Measurements from ENCODE around the gene DNAL1.

Gene DNAL1

DNA sequence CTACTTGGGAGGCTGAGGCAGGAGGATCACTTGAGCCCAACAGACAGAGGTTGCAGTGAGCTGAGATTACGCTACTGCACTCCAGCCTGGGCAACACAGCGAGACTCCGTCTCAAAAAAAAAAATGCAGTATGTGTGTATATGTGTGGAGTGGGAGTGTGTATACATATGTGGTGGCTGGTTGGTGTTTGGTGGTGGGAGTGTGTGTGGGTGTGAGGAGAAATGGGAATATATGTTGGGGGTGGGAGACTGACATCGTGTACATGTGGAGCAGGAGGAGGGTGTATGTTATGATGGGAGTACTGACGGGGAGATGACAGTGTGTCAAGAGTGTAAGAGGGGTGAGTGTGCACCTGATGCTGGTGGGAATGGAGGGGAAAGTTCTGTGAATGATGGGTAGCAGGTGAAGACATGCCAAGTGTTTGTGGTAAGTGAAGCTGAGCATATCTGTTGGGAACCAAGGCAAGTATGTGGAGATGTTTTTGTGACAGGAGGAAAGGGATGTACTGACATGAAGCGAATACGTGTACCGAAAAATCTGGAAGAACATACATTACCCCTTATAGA, 65.2 kb downstream of the DNAL1 start:
- Histone ChIP-seq H3K4me3 (ENCODE audit: low read length) (no peak overlapping the region), H3K9me3 (ENCODE audit: control insufficient read depth, low read length) (no peaks in the 10 kb centered on the region), H3K27me3 (replicated peaks; ENCODE audit: control insufficient read depth, insufficient read depth, low read length) (no peaks in the 10 kb centered on the region), H3K36me3 (ENCODE audit: control insufficient read depth, insufficient read depth, low read length, severe bottlenecking) (no peaks in the 10 kb centered on the region), H3K9ac (ENCODE audit: low read length) (no peak overlapping the region), H3K4me1 (ENCODE audit: control insufficient read depth, insufficient read depth, low read length) (peaks cover 16% of the 10 kb centered on the region)
- DNase-seq (ENCODE audit: low read depth), result no peak

GRCh38 chr14:73710737-73711136, 66.0 kb downstream of the DNAL1 start:
- no peak overlapping the region for H3K4me3 ChIP-seq (ENCODE audit: low read length)
- peaks cover 5% of the 10 kb centered on the region for H3K36me3 ChIP-seq (ENCODE audit: control insufficient read depth, insufficient read depth, low read length, severe bottlenecking)
- no peaks in the 10 kb centered on the region for H3K27me3 ChIP-seq (replicated peaks; ENCODE audit: control insufficient read depth, insufficient read depth, low read length)
- no peaks in the 10 kb centered on the region for H3K9me3 ChIP-seq (ENCODE audit: control insufficient read depth, low read length)
- no peak overlapping the region for H3K9ac ChIP-seq (ENCODE audit: low read length)
- DNase-seq (ENCODE audit: low read depth), result no peak
- peaks cover 16% of the 10 kb centered on the region for H3K4me1 ChIP-seq (ENCODE audit: control insufficient read depth, insufficient read depth, low read length)

DNA sequence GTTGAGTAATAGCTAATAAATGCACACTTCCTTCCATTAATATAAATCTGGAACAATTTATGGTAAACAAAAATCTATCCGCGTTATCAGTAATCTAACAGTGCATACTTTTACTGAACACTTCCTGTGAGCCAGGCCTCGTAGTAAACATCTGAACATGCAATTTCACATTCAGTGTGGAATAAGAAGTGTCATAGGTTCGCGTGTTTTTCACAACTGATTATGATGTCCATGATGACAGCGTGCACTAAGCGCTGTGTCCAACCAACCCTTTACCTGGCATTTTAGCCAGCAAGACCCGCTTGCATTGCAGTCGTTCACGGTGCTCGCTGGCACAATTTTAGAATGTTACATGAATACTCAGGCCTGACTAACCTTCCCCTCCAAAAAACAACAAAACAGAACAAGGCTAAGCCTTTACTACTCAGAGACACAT, 67.3 kb downstream of the DNAL1 start:
- Histone ChIP-seq H3K9me3 (ENCODE audit: control insufficient read depth, low read length) (no peaks in the 10 kb centered on the region), H3K4me3 (ENCODE audit: low read length) (peak overlapping the region; percentile 90)
- peak; percentile 27 for DNase-seq (ENCODE audit: low read depth)

GRCh38 chr14:73712540-73713180, 67.9 kb downstream of the DNAL1 start:
- peaks cover 16% of the 10 kb centered on the region for H3K4me1 ChIP-seq (ENCODE audit: control insufficient read depth, insufficient read depth, low read length)
- H3K9ac ChIP-seq (ENCODE audit: low read length), result peak overlapping the region; percentile 91
- no peaks in the 10 kb centered on the region for H3K9me3 ChIP-seq (ENCODE audit: control insufficient read depth, low read length)
- H3K27me3 ChIP-seq (replicated peaks; ENCODE audit: control insufficient read depth, insufficient read depth, low read length), result no peaks in the 10 kb centered on the region
- H3K36me3 ChIP-seq (ENCODE audit: control insufficient read depth, insufficient read depth, low read length, severe bottlenecking), result peaks cover 22% of the 10 kb centered on the region
- peak overlapping the region; percentile 90 for H3K4me3 ChIP-seq (ENCODE audit: low read length)
- DNase-seq (ENCODE audit: low read depth), result peak; percentile 50

More for the DNA sequence above, 67.3 kb downstream of the DNAL1 start:
- peaks cover 16% of the 10 kb centered on the region for H3K4me1 ChIP-seq (ENCODE audit: control insufficient read depth, insufficient read depth, low read length)
- no peaks in the 10 kb centered on the region for H3K27me3 ChIP-seq (replicated peaks; ENCODE audit: control insufficient read depth, insufficient read depth, low read length)
- H3K9ac ChIP-seq (ENCODE audit: low read length), result peak overlapping the region; percentile 91
- peaks cover 17% of the 10 kb centered on the region for H3K36me3 ChIP-seq (ENCODE audit: control insufficient read depth, insufficient read depth, low read length, severe bottlenecking)

DNA sequence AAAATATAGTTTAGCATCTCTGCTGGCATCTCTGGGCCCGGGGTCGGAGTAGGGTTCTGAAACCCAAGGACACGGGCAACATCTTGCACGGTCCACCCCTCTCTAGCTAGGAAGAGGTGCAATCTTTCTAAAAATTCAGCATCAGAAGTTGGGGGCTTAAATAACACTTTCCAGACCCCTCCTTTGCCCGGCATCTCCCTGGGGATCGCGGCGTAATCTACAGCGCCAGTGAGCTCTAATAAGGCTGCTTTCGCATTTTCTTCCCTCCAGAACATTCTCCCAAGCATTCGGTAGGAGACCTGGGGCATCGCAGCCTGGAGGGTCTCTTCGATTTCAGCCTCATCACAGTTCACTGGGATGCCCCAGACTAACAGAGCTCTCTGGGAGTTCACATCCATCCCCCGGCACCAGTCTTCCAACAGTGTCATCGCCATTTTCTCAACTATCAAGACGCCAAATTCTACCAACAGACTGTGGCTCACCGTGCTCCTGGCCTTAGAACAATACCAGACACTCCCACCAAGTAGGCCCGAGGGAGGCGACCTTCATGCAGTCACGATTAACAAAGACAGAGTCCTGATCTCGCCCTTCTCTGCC, 68.5 kb downstream of the DNAL1 start:
- Histone ChIP-seq H3K36me3 (ENCODE audit: control insufficient read depth, insufficient read depth, low read length, severe bottlenecking) (peaks cover 29% of the 10 kb centered on the region), H3K27me3 (replicated peaks; ENCODE audit: control insufficient read depth, insufficient read depth, low read length) (no peaks in the 10 kb centered on the region), H3K9me3 (ENCODE audit: control insufficient read depth, low read length) (no peaks in the 10 kb centered on the region), H3K4me3 (ENCODE audit: low read length) (peak overlapping the region; percentile 90), H3K4me1 (ENCODE audit: control insufficient read depth, insufficient read depth, low read length) (peaks cover 16% of the 10 kb centered on the region), H3K9ac (ENCODE audit: low read length) (peak overlapping the region; percentile 91)
- DNase-seq (ENCODE audit: low read depth), result no peak

DNA sequence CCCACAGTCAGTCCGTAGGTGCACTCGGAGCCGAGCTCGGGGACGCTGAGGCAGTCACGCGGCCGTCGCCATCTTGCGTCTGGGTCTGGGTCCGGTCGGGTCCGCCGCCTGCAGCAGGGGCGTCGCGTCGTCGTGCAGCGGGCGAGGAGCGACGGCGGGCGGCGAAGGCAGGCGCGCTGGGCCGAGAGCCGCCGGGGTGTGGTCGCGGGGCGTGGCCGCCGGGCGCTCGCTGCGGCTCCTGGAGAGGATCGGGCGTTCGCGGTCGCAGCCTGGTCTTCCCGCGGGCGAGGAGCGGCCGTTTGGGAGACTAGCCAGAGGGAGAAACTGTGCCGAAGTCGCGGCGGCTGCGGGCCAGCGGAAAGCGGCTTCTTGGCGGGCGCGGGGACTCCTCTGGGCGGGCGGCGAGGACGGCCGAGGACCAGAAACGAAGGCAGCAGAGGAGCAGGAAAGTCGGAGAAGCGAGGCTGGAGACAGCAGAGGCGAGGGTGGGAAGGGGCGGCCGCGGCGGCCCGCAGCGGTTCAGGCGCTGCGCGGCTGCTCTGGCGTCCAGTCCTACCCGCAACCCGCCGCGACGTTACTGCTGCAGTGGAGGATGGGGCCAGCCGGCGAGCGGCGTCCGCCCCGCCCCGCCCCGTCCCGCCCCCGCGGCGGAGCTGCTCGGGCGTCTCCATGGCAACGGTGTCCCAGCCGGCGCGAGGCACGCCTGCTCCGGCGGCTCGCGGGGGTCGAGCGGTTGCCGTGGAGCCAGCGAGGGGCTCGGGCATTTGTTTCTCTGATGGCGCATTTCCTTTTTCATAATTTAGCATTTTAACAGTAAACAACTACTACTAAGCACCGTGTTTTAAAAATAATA, 69.2 kb downstream of the DNAL1 start, which contains the start of gene PNMA1:
Gene PNMA1 (minus strand): TSS at position 582 of the 853 bp plus-strand sequence. CDS start 745 bp downstream, outside the sequence.
- peak within 1 kb of the TSS; percentile 91 for H3K9ac ChIP-seq (ENCODE audit: low read length)
- peak within 1 kb of the TSS; percentile 90 for H3K4me3 ChIP-seq (ENCODE audit: low read length)
- H3K36me3 ChIP-seq (ENCODE audit: control insufficient read depth, insufficient read depth, low read length, severe bottlenecking), result peaks cover 32% of the 10 kb centered on the region
- no peaks in the 10 kb centered on the region for H3K9me3 ChIP-seq (ENCODE audit: control insufficient read depth, low read length)
- peak; percentile 96 for DNase-seq (ENCODE audit: low read depth)
- H3K4me1 ChIP-seq (ENCODE audit: control insufficient read depth, insufficient read depth, low read length), result peaks cover 16% of the 10 kb centered on the region
- H3K27me3 ChIP-seq (replicated peaks; ENCODE audit: control insufficient read depth, insufficient read depth, low read length), result no peaks in the 10 kb centered on the region

- H3K4me3 ChIP-seq (ENCODE audit: low read length), result peak overlapping the region; percentile 90
- peaks cover 38% of the 10 kb centered on the region for H3K36me3 ChIP-seq (ENCODE audit: control insufficient read depth, insufficient read depth, low read length, severe bottlenecking)
Measured at GRCh38 chr14:73714656-73715081, 69.9 kb downstream of the DNAL1 start.

GRCh38 chr14:73715707-73716106, 70.9 kb downstream of the DNAL1 start:
- DNase-seq (ENCODE audit: low read depth), result no peak
- Histone ChIP-seq H3K27me3 (replicated peaks; ENCODE audit: control insufficient read depth, insufficient read depth, low read length) (no peaks in the 10 kb centered on the region), H3K9ac (ENCODE audit: low read length) (no peak overlapping the region), H3K36me3 (ENCODE audit: control insufficient read depth, insufficient read depth, low read length, severe bottlenecking) (peaks cover 46% of the 10 kb centered on the region), H3K4me1 (ENCODE audit: control insufficient read depth, insufficient read depth, low read length) (peaks cover 16% of the 10 kb centered on the region), H3K4me3 (ENCODE audit: low read length) (no peak overlapping the region), H3K9me3 (ENCODE audit: control insufficient read depth, low read length) (no peaks in the 10 kb centered on the region)

More at GRCh38 chr14:73714656-73715081, 69.9 kb downstream of the DNAL1 start:
- Histone ChIP-seq H3K9ac (ENCODE audit: low read length) (peak overlapping the region; percentile 91), H3K9me3 (ENCODE audit: control insufficient read depth, low read length) (no peaks in the 10 kb centered on the region), H3K27me3 (replicated peaks; ENCODE audit: control insufficient read depth, insufficient read depth, low read length) (no peaks in the 10 kb centered on the region), H3K4me1 (ENCODE audit: control insufficient read depth, insufficient read depth, low read length) (peaks cover 16% of the 10 kb centered on the region)
- peak; percentile 48 for DNase-seq (ENCODE audit: low read depth)

DNA sequence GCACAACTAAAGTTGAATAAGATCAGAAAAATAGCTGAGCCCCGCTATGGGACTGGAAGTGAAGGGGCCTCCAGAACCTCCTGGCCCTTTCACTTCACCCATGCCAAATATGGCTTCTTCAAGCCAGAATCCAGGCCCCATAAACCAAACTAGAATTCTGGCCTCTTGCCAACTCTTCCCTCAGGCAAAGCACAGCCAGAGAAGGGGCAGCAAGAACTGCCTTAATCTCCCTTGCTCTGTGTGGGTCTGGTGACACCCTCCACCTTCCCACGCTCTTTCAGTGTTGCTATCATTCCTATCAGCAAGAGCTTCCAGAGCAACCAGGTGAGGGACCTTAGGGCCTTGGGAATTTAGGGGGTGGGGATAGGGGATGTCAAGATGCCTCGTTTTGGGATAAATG, 72.5 kb downstream of the DNAL1 start:
- Histone ChIP-seq H3K36me3 (ENCODE audit: control insufficient read depth, insufficient read depth, low read length, severe bottlenecking) (peaks cover 58% of the 10 kb centered on the region), H3K27me3 (replicated peaks; ENCODE audit: control insufficient read depth, insufficient read depth, low read length) (no peaks in the 10 kb centered on the region), H3K4me1 (ENCODE audit: control insufficient read depth, insufficient read depth, low read length) (peaks cover 9% of the 10 kb centered on the region), H3K9ac (ENCODE audit: low read length) (no peak overlapping the region), H3K9me3 (ENCODE audit: control insufficient read depth, low read length) (no peaks in the 10 kb centered on the region), H3K4me3 (ENCODE audit: low read length) (no peak overlapping the region)
- peak; percentile 47 for DNase-seq (ENCODE audit: low read depth)

- no peak overlapping the region for H3K4me3 ChIP-seq (ENCODE audit: low read length)
Measured at GRCh38 chr14:73717711-73718417, 73.1 kb downstream of the DNAL1 start.

More at GRCh38 chr14:73717711-73718417, 73.1 kb downstream of the DNAL1 start:
- H3K9ac ChIP-seq (ENCODE audit: low read length), result no peak overlapping the region
- no peaks in the 10 kb centered on the region for H3K9me3 ChIP-seq (ENCODE audit: control insufficient read depth, low read length)
- H3K4me1 ChIP-seq (ENCODE audit: control insufficient read depth, insufficient read depth, low read length), result peaks cover 13% of the 10 kb centered on the region
- DNase-seq (ENCODE audit: low read depth), result no peak
- H3K27me3 ChIP-seq (replicated peaks; ENCODE audit: control insufficient read depth, insufficient read depth, low read length), result no peaks in the 10 kb centered on the region
- peaks cover 62% of the 10 kb centered on the region for H3K36me3 ChIP-seq (ENCODE audit: control insufficient read depth, insufficient read depth, low read length, severe bottlenecking)

Data from adipocyte (in vitro differentiated cells).